Transverse colon (tissue), 4 donors: ENCODE data around the gene PPP1R17. TPM values are rescaled to one million over a fixed set of nuclear protein-coding genes. Genes with fewer than 3 reads are reported as not detected.

Experiments
- DNase-seq: peaks from one replicate; pipeline ENCODE4 v3.0.0-alpha.2; 2019
- H3K27ac ChIP-seq, 4 donors: fragments of 200-600 bp; sonication (generic); 2 replicates each; pipeline ENCODE4 v1.5.1; 2016 to 2018; ENCODE audit warnings: inconsistent platforms in 4 of 4
- H3K27me3 ChIP-seq: fragments of 200-600 bp; sonication (generic); 2 replicates; pipeline ENCODE4 v1.5.1; 2017; ENCODE audit warnings: inconsistent platforms
- H3K36me3 ChIP-seq, 4 donors: fragments of 200-600 bp; sonication (generic); 2 replicates each; pipeline ENCODE4 v1.5.1; 2017 to 2019; ENCODE audit warnings: inconsistent platforms in 4 of 4
- H3K4me1 ChIP-seq, 4 donors: fragments of 200-600 bp; sonication (generic); 2 replicates each; pipeline ENCODE4 v1.5.1; 2017 to 2020; ENCODE audit warnings: inconsistent platforms in 4 of 4
- H3K4me3 ChIP-seq, 4 donors: fragments of 200-600 bp; sonication (generic); 1 replicate in 1 of 4; 2 replicates in 3 of 4; pipeline versions ENCODE4 v1.5.1 to v1.6.1; 2017 to 2019; ENCODE audit warnings: inconsistent platforms in 4 of 4
- H3K9me3 ChIP-seq, 2 donors: fragments of 200-600 bp; sonication (generic); 2 replicates each; pipeline ENCODE4 v1.5.1; 2017 to 2019; ENCODE audit warnings: inconsistent platforms in 2 of 2
- EP300 ChIP-seq: sonication (generic); formaldehyde crosslinking; IDR thresholded peaks from one replicate; pipeline ENCODE4 v1.6.1; 2017; ENCODE audit warnings: antibody characterized with exemption, low read depth
- POLR2A ChIP-seq: fragments of 450-650 bp; IDR thresholded peaks from one replicate; pipeline ENCODE4 v1.6.1; 2016; ENCODE audit warnings: antibody characterized with exemption, mild to moderate bottlenecking, moderate library complexity
- POLR2AphosphoS5 ChIP-seq, 3 donors: sonication (generic); formaldehyde crosslinking; IDR thresholded peaks; one replicate each; pipeline ENCODE4 v1.6.1; 2016; ENCODE audit warnings: antibody characterized with exemption in 3 of 3
- WGBS, 2 donors: methylation state at CpG; one replicate each; pipeline ENCODE4 v1.1.5; 2018; ENCODE audit warnings: low coverage in 1 of 2; 5-methylcytosine and 5-hydroxymethylcytosine counted together
- in situ Hi-C, 4 donors: fragments of 200-750 bp; cut with MboI; loops; one replicate each; pipeline versions ENCODE4 v1.15.0 to v1.15.1; 2017; ENCODE audit warnings: low sequenced_read_pairs in 3 of 4, low pct_ligation_motif_present in 1 of 4, low pct_unique_long_range_greater_than_20kb in 1 of 4
- intact Hi-C: fragments of 100-400 bp; cut with DNase I; formaldehyde crosslinking; loops from one replicate; pipeline ENCODE4 v1.15.1; 2023; ENCODE audit warnings: low total_unique reads
- total RNA-seq, 4 donors: library from RNA; depleted of rRNA; stranded (reverse); fragments of >200 nt; gene quantifications; one replicate each; pipeline ENCODE4 v1.1.0, GENCODE V29; 2016
- TF ChIP-seq, protein P1 (sequence below), 5 experiments: fragments of 200-600 bp in 3 of 5; fragments of 450-650 bp in 2 of 5; sonication (generic) in 3 of 5; IDR thresholded peaks; 1 replicate in 2 of 5; 2 replicates in 3 of 5; pipeline ENCODE4 v1.5.1; 2016 to 2017; ENCODE audit warnings: antibody characterized with exemption in 5 of 5, inconsistent platforms in 3 of 5, mild to moderate bottlenecking in 2 of 5, moderate library complexity in 1 of 5

PPP1R17 gene
- total RNA-seq, 4 donors from 2014 or later: not detected

DNA sequence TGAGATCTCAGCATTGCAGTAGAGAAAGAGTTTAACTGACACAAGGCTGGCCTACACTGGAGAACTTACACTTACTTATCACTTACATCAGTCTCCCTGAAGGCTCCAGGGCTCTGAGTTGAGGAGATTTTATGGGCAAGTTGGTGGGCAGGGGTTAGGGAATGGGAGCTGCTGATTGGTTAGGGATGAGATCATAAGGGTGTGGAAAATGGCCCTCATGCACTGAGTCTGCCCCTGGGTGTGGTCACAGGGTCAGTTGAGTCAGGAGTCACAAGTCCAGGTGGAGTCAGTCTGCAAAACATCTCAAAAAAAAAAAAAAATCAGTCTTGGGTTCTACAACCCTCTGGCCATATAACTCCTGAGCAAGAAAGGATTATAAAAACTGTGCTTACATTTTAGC, 60.5 kb downstream of the PPP1R17 start:
- Histone ChIP-seq H3K27ac (no peak overlapping the region), H3K4me1 (no peaks in the 10 kb centered on the region), H3K9me3 (no peaks in the 10 kb centered on the region), H3K36me3 (no peaks in the 10 kb centered on the region), H3K27me3 (peaks cover 6% of the 10 kb centered on the region), H3K4me3 (no peak overlapping the region)
- peak; percentile 11 for DNase-seq
- TF ChIP-seq POLR2AphosphoS5 (IDR thresholded peaks at IDR 0.05): no peak
- TF ChIP-seq EP300: no peak
- TF ChIP-seq POLR2A: no peak
- TF ChIP-seq, protein P1, sequence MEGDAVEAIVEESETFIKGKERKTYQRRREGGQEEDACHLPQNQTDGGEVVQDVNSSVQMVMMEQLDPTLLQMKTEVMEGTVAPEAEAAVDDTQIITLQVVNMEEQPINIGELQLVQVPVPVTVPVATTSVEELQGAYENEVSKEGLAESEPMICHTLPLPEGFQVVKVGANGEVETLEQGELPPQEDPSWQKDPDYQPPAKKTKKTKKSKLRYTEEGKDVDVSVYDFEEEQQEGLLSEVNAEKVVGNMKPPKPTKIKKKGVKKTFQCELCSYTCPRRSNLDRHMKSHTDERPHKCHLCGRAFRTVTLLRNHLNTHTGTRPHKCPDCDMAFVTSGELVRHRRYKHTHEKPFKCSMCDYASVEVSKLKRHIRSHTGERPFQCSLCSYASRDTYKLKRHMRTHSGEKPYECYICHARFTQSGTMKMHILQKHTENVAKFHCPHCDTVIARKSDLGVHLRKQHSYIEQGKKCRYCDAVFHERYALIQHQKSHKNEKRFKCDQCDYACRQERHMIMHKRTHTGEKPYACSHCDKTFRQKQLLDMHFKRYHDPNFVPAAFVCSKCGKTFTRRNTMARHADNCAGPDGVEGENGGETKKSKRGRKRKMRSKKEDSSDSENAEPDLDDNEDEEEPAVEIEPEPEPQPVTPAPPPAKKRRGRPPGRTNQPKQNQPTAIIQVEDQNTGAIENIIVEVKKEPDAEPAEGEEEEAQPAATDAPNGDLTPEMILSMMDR (IDR thresholded peaks at IDR 0.05): no peak
- in situ Hi-C loops: loop anchor here (10.0 to 25.0 kb wide), 4 partner anchors 457 to 610 kb away; no protein-coding TSS in a partner anchor
- intact Hi-C loops: loop anchor here (10.0 kb wide), 2 partner anchors 457 to 597 kb away; no protein-coding TSS in a partner anchor

DNA sequence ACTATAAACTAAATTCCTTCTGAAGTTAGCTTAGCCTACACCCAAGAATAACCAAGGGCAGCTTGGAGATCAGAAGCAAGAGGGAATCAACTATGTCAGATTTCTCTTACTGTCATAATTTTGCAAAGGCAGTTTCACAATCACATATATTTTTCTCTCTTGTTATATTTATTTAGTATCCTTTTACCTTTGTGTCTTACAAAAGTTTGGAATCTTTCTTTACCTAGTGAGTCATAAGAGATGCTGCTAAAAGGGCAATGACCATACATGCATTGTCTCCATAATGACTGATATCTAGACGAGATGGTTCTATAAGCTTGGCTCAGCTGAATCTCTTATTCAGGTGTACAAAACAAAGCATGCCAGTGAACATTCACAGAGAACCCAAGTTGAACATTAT, 61.1 kb downstream of the PPP1R17 start:
- Histone ChIP-seq H3K9me3 (no peaks in the 10 kb centered on the region), H3K4me1 (no peaks in the 10 kb centered on the region), H3K27me3 (peaks cover 3% of the 10 kb centered on the region), H3K27ac (no peak overlapping the region), H3K36me3 (no peaks in the 10 kb centered on the region), H3K4me3 (no peak overlapping the region)
- in situ Hi-C loops: loop anchor here (10.0 to 25.0 kb wide), 4 partner anchors 457 to 611 kb away; no protein-coding TSS in a partner anchor
- TF ChIP-seq POLR2A: no peak
- TF ChIP-seq, protein P1 (IDR thresholded peaks at IDR 0.05): no peak
- TF ChIP-seq POLR2AphosphoS5 (IDR thresholded peaks at IDR 0.05): no peak
- TF ChIP-seq EP300: no peak
- DNase-seq: no peak
- intact Hi-C loops: loop anchor here (10.0 kb wide), 2 partner anchors 457 to 597 kb away; no protein-coding TSS in a partner anchor
- WGBS, 2 donors: 87 to 100% methylated on average over 1 of the region's 1 CpG

DNA sequence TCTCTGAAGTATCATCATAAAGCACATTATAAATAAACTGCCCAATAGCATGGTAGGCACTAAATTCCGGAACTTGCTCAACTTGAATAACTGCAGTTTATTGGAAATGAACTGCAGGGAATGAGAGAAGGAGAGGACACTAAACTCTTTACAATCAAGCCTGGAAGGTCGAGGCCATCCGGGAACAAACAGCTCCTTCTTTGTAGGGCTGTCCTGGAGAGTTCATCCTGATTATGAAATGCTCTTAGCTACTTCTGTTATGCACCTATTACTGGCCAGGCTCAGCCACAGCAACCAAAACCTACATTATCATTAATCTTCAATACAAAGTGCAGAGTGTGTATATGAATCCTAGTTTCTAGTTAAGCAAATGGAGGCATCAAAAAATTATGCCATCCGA, 64.7 kb downstream of the PPP1R17 start:
- no peaks in the 10 kb centered on the region for H3K4me1 ChIP-seq
- DNase-seq: no peak
- no peaks in the 10 kb centered on the region for H3K9me3 ChIP-seq
- H3K27me3 ChIP-seq: no peaks in the 10 kb centered on the region
- TF ChIP-seq, protein P1 (IDR thresholded peaks at IDR 0.05): no peak
- TF ChIP-seq EP300 (no peak), POLR2AphosphoS5 (IDR thresholded peaks at IDR 0.05) (no peak), POLR2A (no peak)
- in situ Hi-C loops: loop anchor here in 1 of 4 donors (25.0 kb wide), 1 partner anchor 586 kb away; no protein-coding TSS in a partner anchor
- intact Hi-C loops: no loop called here
- no peak overlapping the region for H3K4me3 ChIP-seq
- WGBS, 2 donors: 67 to 75% methylated on average over 1 to 4 of the region's 4 CpGs
- no peaks in the 10 kb centered on the region for H3K36me3 ChIP-seq
- H3K27ac ChIP-seq: no peak overlapping the region

Other genes with a start within 250 kb of the PPP1R17 start
- gene ITPRID1, start 173.1 kb upstream of the PPP1R17 start, total RNA-seq: 1 to 10 TPM; 2.8 to 6.3 (median 4.4) TPM